Hematopoietic multipotent progenitor cell (in vitro differentiated cells): ENCODE data around the gene EPHB6. TPM values are rescaled to one million over a fixed set of nuclear protein-coding genes. Genes with fewer than 3 reads are reported as not detected.

Experiments used
- DNase-seq, 3 donors: peaks; one replicate each; pipeline ENCODE4 v3.0.0-alpha.2; 2011 to 2015; ENCODE audit warnings: low read depth in 2 of 3, low spot score in 2 of 3
- total RNA-seq: library from RNA; depleted of rRNA; stranded (reverse); fragments of >200 nt; gene quantifications from one replicate; pipeline ENCODE4 v1.2.3, GENCODE V29; 2012

The EPHB6 gene
- total RNA-seq, 1 donor, result 18.9 TPM

GRCh38 chr7:142916508-142916907, 61.6 kb downstream of the EPHB6 start:
- no peak for DNase-seq

DNA sequence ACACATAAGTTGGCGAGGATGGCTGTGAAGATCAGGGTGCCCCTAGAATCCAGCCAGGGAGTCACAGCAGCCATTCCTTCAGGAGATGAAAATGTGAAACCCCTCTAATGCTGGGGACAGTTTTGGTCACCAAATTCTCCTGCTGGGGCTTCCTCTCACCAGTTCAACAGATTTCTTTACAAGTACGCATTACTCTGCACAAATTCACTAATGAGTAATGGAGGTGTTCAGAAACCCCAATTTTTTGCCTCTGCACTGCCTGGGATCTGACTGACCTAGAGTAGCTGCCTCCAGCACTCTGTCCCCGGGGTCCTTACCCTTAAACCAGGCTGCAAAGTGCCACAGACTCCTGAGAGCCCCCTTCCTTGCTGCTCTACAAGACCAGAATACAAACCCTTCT, 62.6 kb downstream of the EPHB6 start:
- DNase-seq, result no peak

DNA sequence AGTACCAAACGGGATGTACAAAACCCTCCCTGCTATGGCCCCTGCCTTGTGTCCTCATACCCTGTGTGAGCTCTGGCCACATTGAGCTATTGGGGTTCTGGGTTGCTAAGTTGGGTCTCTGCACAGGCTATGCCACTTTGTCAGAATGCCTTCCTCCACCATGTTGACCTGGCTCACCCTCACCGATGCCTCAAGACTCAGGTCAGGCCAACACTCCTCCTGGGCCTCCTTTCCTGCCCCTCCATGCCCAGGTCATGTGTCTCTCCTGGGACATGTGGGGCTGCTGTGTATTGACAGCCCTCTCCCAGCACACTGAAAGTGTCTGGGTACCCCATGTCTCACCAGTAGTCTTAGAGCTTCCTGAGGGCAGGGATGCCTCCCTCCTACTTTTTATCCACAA, 64.0 kb downstream of the EPHB6 start:
- no peak for DNase-seq

DNA sequence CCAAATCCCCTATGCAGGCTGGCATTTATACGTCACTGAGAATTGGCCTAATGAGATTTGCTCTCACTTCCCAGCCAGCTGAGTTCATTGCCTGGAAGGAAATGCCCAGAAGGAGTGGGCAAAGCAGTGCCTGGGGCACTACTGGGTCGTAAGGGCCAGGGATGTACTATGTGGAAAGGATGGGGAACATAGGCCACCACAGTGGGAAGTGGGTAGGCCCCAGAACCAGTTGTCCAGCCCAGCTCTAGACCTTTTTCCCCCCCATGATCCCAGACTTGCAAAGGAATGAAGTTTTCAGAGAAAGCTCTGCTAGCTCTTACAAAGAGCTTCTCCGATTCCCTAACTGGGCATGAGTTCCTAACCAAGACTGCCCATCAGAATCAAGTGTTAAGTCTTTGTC, 64.8 kb downstream of the EPHB6 start:
- DNase-seq, result no peak

Other genes with a start within 250 kb of the EPHB6 start
- gene PRSS1, start 105.6 kb upstream of the EPHB6 start, total RNA-seq, result 0.27 TPM
- gene PRSS2, start 84.1 kb upstream of the EPHB6 start, total RNA-seq, result 22.9 TPM
- gene TRPV6, start 30.7 kb downstream of the EPHB6 start, total RNA-seq, result under 0.01 TPM
- gene TRPV5, start 78.7 kb downstream of the EPHB6 start, total RNA-seq, result under 0.01 TPM
- not detected for gene LLCFC1, start 84.4 kb downstream of the EPHB6 start, total RNA-seq
- 2.4 TPM for gene KEL, start 107.3 kb downstream of the EPHB6 start, total RNA-seq
- gene OR9A2, start 172.1 kb downstream of the EPHB6 start, total RNA-seq, result under 0.01 TPM
- gene OR6V1, start 197.3 kb downstream of the EPHB6 start, total RNA-seq, result not detected